CD4-positive, alpha-beta T cell (primary cell): ENCODE results near the gene KIF3C. TPM values are rescaled to one million over a fixed set of nuclear protein-coding genes. Genes with fewer than 3 reads are reported as not detected.

Source experiments
- ATAC-seq: fragments of 200-7000 bp; cut with Tn5 transposase; one replicate; pipeline ENCODE4 v1.10.0; 2022; ENCODE audit warnings: mild to moderate bottlenecking; ENCODE audit not compliant: poor library complexity
- CTCF ChIA-PET: fragments of 350-600 bp; sonication (Branson Sonifier 250); formaldehyde crosslinking; loops from one replicate; lab custom pipeline; 2021; ENCODE audit warnings: antibody characterized with exemption, inconsistent platforms; lab: Charles Lee
- POLR2A ChIA-PET: fragments of 350-600 bp; sonication (Branson Sonifier 250); formaldehyde crosslinking; loops from one replicate; lab custom pipeline; 2021; ENCODE audit warnings: antibody characterized with exemption, inconsistent platforms; lab: Charles Lee
- DNase-seq, 14 experiments: peaks; one replicate each; pipeline ENCODE4 v3.0.0-alpha.2; 2013 to 2020; ENCODE audit warnings: mixed read lengths in 2 of 14
- H3K27ac ChIP-seq, 2 donors: one replicate each; pipeline versions ENCODE4 v1.5.1 to v1.7.0; 2013; ENCODE audit warnings: low read length in 2 of 2, low read depth in 1 of 2, mild to moderate bottlenecking in 1 of 2
- H3K27me3 ChIP-seq, 2 experiments: 1 replicate in 1 of 2; 2 replicates in 1 of 2; pipeline versions ENCODE4 v1.6.1 to v1.7.0; 2013; ENCODE audit warnings: low read length in 2 of 2, control low read depth in 1 of 2, mild to moderate bottlenecking in 1 of 2, moderate library complexity in 1 of 2; ENCODE audit not compliant: insufficient read depth in 2 of 2, control insufficient read depth in 1 of 2
- H3K36me3 ChIP-seq: one replicate; pipeline ENCODE4 v1.6.1; 2013; ENCODE audit warnings: low read length, control low read depth; ENCODE audit not compliant: insufficient read depth
- H3K4me1 ChIP-seq: one replicate; pipeline ENCODE4 v1.6.1; 2013; ENCODE audit warnings: low read length, control low read depth; ENCODE audit not compliant: insufficient read depth
- H3K4me3 ChIP-seq: one replicate; pipeline ENCODE4 v1.5.1; 2013; ENCODE audit warnings: mild to moderate bottlenecking, low read length, moderate library complexity
- H3K9me3 ChIP-seq, 2 experiments: 1 replicate in 1 of 2; 2 replicates in 1 of 2; pipeline versions ENCODE4 v1.6.1 to v1.7.0; 2013; ENCODE audit warnings: low read length in 2 of 2, mild to moderate bottlenecking in 2 of 2, control low read depth in 1 of 2, moderate library complexity in 1 of 2; ENCODE audit not compliant: control insufficient read depth in 1 of 2, insufficient read depth in 1 of 2
- H3K27ac Mint-ChIP-seq: one replicate; pipeline ENCODE4 v1.8.0; 2020; ENCODE audit warnings: mixed read lengths
- H3K27me3 Mint-ChIP-seq: one replicate; pipeline ENCODE4 v1.8.0; 2021; ENCODE audit warnings: mixed read lengths
- H3K36me3 Mint-ChIP-seq: one replicate; pipeline ENCODE4 v1.8.0; 2021; ENCODE audit warnings: low read depth, mixed read lengths
- H3K4me1 Mint-ChIP-seq: one replicate; pipeline ENCODE4 v1.8.0; 2021; ENCODE audit warnings: low read depth, mixed read lengths
- H3K4me3 Mint-ChIP-seq: one replicate; pipeline ENCODE4 v1.8.0; 2020; ENCODE audit warnings: mild to moderate bottlenecking, mixed read lengths
- H3K9me3 Mint-ChIP-seq: one replicate; pipeline ENCODE4 v1.8.0; 2020; ENCODE audit warnings: mixed read lengths
- intact Hi-C, 2 experiments: fragments of 100-400 bp; cut with DNase I in 1 of 2; cut with micrococcal nuclease in 1 of 2; formaldehyde crosslinking; loops; one replicate each; pipeline versions ENCODE4 v1.15.1 to v1.9.0; 2023 to 2025; cut with DNase I, micrococcal nuclease
- total RNA-seq, 174 experiments: library from RNA in 2 of 174; stranded (reverse) in 2 of 174; gene quantifications; one replicate each; pipeline ENCODE4 v1.2.3 and lab custom pipeline; 2021 to 2026
- TF ChIP-seq, protein P1 (sequence below): fragments of 200-600 bp; IDR thresholded peaks from one replicate; pipeline ENCODE4 v1.8.0; 2022; ENCODE audit warnings: antibody characterized with exemption, mild to moderate bottlenecking

KIF3C gene
- total RNA-seq, 2 experiments from 2014 or later, result 1.8 to 3.4 TPM

DNA sequence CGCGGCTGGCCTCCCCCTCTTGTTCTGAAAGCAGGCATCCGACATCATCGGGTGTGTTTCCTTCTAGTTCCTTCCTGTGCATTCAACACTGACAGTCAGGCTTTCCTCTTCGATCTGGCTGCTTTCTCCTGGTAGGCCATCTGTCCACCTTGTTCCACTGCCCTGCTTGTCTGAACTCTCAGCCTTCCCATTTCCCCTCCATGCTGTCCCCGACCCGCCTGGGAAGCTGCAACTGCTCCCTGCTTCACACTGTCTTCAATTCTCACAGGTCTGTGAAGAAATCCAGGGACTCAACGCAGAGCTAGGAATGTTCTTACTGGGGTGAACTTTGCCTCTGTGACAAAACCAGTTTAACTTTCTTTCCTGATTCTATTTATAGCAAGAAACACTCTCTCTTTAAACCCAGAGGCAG, 43.0 kb downstream of the KIF3C start:
- H3K36me3 Mint-ChIP-seq, result no peaks in the 10 kb centered on the region
- no peak overlapping the region for H3K4me3 ChIP-seq
- ATAC-seq (no peak), DNase-seq (no peak)
- H3K27me3 Mint-ChIP-seq, result no peaks in the 10 kb centered on the region
- ChIA-PET CTCF (interaction anchor here (1.5 kb wide), 1 partner anchor 12 kb away, joined by 5 read pairs; no protein-coding TSS in a partner anchor), POLR2A (no interaction called here)
- no peaks in the 10 kb centered on the region for H3K4me1 ChIP-seq
- no peaks in the 10 kb centered on the region for H3K36me3 ChIP-seq
- TF ChIP-seq, protein P1, sequence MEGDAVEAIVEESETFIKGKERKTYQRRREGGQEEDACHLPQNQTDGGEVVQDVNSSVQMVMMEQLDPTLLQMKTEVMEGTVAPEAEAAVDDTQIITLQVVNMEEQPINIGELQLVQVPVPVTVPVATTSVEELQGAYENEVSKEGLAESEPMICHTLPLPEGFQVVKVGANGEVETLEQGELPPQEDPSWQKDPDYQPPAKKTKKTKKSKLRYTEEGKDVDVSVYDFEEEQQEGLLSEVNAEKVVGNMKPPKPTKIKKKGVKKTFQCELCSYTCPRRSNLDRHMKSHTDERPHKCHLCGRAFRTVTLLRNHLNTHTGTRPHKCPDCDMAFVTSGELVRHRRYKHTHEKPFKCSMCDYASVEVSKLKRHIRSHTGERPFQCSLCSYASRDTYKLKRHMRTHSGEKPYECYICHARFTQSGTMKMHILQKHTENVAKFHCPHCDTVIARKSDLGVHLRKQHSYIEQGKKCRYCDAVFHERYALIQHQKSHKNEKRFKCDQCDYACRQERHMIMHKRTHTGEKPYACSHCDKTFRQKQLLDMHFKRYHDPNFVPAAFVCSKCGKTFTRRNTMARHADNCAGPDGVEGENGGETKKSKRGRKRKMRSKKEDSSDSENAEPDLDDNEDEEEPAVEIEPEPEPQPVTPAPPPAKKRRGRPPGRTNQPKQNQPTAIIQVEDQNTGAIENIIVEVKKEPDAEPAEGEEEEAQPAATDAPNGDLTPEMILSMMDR, result no peak
- no peaks in the 10 kb centered on the region for H3K9me3 ChIP-seq
- no peaks in the 10 kb centered on the region for H3K27me3 ChIP-seq
- no peak overlapping the region for H3K4me3 Mint-ChIP-seq
- H3K27ac ChIP-seq, result no peak overlapping the region
- intact Hi-C loops, result no loop called here
- no peak overlapping the region for H3K27ac Mint-ChIP-seq
- no peaks in the 10 kb centered on the region for H3K4me1 Mint-ChIP-seq
- H3K9me3 Mint-ChIP-seq, result no peaks in the 10 kb centered on the region

DNA sequence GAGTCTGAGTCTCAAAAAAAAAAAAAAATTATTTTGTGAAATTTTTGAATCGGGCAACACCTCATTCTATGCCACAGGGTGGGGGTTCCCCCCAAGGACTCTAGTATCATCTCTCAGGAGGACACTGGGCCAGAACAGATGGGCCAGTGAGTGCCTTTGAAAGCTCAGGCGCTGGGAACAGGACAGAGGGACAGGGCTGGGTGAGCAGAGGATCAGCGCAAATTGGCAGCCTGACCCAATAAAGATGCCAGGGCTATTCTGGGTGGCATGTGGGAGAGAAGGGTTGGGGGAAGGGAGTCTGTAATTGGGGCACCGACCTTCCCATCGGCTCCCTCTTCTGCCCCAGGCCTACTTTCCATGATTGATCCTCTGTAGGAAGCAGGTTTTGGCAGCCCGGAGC, 44.0 kb downstream of the KIF3C start:
- Histone ChIP-seq H3K27me3 (no peaks in the 10 kb centered on the region), H3K4me1 (no peaks in the 10 kb centered on the region), H3K27ac (no peak overlapping the region), H3K9me3 (no peaks in the 10 kb centered on the region), H3K4me3 (no peak overlapping the region), H3K36me3 (no peaks in the 10 kb centered on the region)
- intact Hi-C loops, result no loop called here
- H3K4me3 Mint-ChIP-seq, result no peak overlapping the region
- H3K27me3 Mint-ChIP-seq, result no peaks in the 10 kb centered on the region
- no peaks in the 10 kb centered on the region for H3K4me1 Mint-ChIP-seq
- no peak overlapping the region for H3K27ac Mint-ChIP-seq
- ChIA-PET CTCF (interaction anchor here (1.5 kb wide), 1 partner anchor 13 kb away, joined by 5 read pairs; no protein-coding TSS in a partner anchor), POLR2A (no interaction called here)
- no peak for DNase-seq
- H3K36me3 Mint-ChIP-seq, result no peaks in the 10 kb centered on the region
- no peak for ATAC-seq
- TF ChIP-seq, protein P1, result no peak
- H3K9me3 Mint-ChIP-seq, result no peaks in the 10 kb centered on the region

DNA sequence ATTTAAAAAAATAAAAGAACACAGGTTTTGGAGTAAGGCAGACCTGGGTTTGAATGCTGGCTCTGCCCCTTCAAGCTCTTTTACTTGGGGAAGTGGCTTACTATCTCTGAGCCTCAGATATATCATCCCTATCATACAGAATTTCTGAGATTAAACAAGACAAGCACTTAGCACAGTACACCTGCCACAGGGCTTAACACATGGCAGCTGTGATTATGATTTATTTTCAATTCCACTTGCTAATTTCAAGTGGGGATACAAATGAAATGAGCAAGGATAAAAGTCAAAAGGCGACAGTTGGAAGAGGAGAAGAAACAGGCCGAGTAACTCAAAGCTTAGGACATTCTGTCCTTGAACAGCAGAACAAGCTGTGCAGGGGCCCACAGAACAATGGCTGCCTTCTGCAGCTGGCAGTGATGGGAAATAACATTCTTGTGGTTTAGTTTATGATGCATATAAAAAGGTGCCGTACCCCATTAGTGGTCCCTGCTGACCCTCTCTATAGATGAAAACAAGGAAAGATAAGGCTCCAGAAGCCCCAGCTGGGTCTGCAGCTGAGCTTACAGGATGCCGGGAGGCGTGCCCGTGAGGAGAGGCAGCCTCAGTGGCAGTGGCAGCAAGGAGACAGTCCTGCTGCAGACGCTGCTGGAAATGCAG, 45.3 kb downstream of the KIF3C start:
- no peaks in the 10 kb centered on the region for H3K36me3 Mint-ChIP-seq
- no peaks in the 10 kb centered on the region for H3K27me3 Mint-ChIP-seq
- no peaks in the 10 kb centered on the region for H3K9me3 ChIP-seq
- ChIA-PET POLR2A (no interaction called here), CTCF (no interaction called here)
- intact Hi-C loops, result no loop called here
- H3K4me3 Mint-ChIP-seq, result no peak overlapping the region
- no peaks in the 10 kb centered on the region for H3K27me3 ChIP-seq
- ATAC-seq (no peak), DNase-seq (no peak)
- H3K27ac ChIP-seq, result no peak overlapping the region
- H3K27ac Mint-ChIP-seq, result no peak overlapping the region
- no peaks in the 10 kb centered on the region for H3K4me1 Mint-ChIP-seq
- H3K4me3 ChIP-seq, result no peak overlapping the region
- no peaks in the 10 kb centered on the region for H3K4me1 ChIP-seq
- H3K9me3 Mint-ChIP-seq, result no peaks in the 10 kb centered on the region
- TF ChIP-seq, protein P1, result no peak
- no peaks in the 10 kb centered on the region for H3K36me3 ChIP-seq
